ENCODE measurements around the gene RAB11FIP5.

DNA sequence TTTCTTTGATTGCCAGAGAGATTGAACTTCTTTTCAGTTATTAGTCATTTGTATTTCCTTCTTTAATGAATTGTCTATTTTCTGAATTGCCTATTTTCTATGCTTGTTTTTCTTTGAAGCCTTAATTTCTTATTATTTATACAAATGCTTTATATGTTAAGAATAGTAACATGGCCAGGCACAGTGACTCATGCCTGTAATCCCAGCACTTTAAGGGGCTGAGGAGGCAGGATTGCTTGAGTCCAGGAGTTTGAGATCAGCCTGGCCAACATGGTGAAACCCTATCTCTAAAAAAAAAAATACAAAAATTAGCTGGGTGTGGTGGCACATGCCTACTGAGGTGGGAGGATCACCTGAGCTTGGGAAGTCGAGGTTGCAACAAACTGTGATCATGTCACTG is 4.7 kb upstream of the RAB11FIP5 start:
- TF ChIP-seq POLR2AphosphoS2 (IDR thresholded peaks at IDR 0.05; ENCODE audit: low read length) (no peak), CBFB (CRISPR knock-in tag; IDR thresholded peaks at IDR 0.05) (no peak), CBX8 (IDR thresholded peaks at IDR 0.05; ENCODE audit: borderline replicate concordance, extremely low read depth, low read depth, low read length, poor library complexity, severe bottlenecking) (no peak), TAF1 (IDR thresholded peaks at IDR 0.05; ENCODE audit: control insufficient read depth, extremely low read depth, insufficient read depth, low read length, severe bottlenecking) (no peak), NR2C2 (CRISPR knock-in tag; IDR thresholded peaks at IDR 0.05) (no peak), NR2C2 (tag; IDR thresholded peaks at IDR 0.05) (no peak), EZH2 (IDR thresholded peaks at IDR 0.05; ENCODE audit: borderline replicate concordance, low read depth, low read length) (no peak)
- TF ChIP-seq, protein P1, sequence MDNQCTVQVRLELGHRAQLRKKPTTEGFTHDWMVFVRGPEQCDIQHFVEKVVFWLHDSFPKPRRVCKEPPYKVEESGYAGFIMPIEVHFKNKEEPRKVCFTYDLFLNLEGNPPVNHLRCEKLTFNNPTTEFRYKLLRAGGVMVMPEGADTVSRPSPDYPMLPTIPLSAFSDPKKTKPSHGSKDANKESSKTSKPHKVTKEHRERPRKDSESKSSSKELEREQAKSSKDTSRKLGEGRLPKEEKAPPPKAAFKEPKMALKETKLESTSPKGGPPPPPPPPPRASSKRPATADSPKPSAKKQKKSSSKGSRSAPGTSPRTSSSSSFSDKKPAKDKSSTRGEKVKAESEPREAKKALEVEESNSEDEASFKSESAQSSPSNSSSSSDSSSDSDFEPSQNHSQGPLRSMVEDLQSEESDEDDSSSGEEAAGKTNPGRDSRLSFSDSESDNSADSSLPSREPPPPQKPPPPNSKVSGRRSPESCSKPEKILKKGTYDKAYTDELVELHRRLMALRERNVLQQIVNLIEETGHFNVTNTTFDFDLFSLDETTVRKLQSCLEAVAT (IDR thresholded peaks at IDR 0.05): no peak
- TF ChIP-seq, protein P2, sequence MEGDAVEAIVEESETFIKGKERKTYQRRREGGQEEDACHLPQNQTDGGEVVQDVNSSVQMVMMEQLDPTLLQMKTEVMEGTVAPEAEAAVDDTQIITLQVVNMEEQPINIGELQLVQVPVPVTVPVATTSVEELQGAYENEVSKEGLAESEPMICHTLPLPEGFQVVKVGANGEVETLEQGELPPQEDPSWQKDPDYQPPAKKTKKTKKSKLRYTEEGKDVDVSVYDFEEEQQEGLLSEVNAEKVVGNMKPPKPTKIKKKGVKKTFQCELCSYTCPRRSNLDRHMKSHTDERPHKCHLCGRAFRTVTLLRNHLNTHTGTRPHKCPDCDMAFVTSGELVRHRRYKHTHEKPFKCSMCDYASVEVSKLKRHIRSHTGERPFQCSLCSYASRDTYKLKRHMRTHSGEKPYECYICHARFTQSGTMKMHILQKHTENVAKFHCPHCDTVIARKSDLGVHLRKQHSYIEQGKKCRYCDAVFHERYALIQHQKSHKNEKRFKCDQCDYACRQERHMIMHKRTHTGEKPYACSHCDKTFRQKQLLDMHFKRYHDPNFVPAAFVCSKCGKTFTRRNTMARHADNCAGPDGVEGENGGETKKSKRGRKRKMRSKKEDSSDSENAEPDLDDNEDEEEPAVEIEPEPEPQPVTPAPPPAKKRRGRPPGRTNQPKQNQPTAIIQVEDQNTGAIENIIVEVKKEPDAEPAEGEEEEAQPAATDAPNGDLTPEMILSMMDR (IDR thresholded peaks at IDR 0.05 in 2 of 3, conservative IDR thresholded peaks at IDR 0.05 in 1 of 3; ENCODE audit: insufficient read depth in 2 of 3, low read depth in 1 of 3, low read length in 3 of 3): no peak
